Mesenteric fat pad (tissue), 1 donor: ENCODE results near the gene EHD4. TPM values are rescaled to one million over a fixed set of nuclear protein-coding genes. Genes with fewer than 3 reads are reported as not detected.

Source experiments
- DNase-seq: peaks from one replicate; pipeline ENCODE4 v3.0.0-alpha.2; 2020; ENCODE audit warnings: low spot score
- total RNA-seq: library from RNA; stranded (reverse); fragmentation: NEBNext Ultra II Directional; extraction: Animal tissue kit (Norgen Biotek cat#: 25700); gene quantifications from one replicate; pipeline ENCODE4 v1.2.1, GENCODE V29; 2021
- donor health status: DM: yes; HTN: yes; CAD: no.

Gene EHD4
- total RNA-seq, 1 donor from 2014 or later = 35.7 TPM

DNA sequence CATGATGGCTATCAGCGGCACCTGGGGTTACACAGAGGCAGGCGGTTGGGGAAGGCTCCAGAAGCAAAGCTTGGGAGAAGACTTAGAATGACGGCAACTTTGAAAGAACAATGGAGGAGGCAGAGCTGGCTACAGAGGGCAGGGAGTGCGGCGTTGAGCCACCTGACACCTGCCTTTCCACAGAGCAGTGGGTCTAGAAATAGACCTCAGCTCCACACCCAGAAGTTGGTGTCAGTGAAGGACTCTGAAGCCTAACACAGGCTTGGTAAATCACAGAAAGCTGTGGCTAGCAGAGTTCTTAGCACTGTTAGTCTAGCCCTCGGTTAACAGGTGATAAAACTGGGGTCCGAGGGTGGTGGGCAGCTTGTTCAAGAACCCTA lies 23.1 kb upstream of the EHD4 start:
- no peak for DNase-seq

DNA sequence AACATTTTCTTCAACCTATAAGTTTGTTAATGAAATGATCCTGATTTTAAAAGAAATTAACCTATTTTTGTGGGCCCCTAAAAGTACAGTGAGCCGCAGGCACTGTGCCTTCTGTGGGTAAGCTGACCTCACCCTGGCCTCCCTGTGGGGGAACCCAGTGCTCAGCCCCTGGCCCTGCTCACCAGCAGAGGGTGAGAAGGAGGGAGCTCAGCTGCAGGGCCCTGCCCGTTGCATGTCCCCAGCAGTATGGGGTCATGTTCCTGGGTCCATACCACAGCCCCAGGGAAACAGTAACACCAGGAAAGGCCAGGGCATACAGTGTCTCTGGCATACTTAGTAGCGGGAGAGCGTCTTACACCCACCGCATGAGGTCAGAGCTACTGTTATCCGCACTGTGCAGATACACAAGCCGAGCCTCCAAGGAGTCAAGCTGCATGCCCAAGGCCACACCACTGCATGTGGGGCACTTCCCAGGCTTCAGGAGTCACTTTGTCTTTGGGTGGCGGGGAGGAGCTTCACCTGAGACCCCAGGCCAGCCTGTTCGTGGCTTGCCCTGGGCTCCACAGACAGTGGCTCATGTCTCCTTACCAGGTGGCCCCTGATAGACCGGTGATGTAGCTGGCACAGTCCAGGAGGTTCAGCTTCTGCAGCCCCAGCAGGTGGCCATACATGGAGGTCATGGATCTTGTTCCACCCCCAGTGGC lies 22.6 kb upstream of the EHD4 start:
- DNase-seq = no peak

DNA sequence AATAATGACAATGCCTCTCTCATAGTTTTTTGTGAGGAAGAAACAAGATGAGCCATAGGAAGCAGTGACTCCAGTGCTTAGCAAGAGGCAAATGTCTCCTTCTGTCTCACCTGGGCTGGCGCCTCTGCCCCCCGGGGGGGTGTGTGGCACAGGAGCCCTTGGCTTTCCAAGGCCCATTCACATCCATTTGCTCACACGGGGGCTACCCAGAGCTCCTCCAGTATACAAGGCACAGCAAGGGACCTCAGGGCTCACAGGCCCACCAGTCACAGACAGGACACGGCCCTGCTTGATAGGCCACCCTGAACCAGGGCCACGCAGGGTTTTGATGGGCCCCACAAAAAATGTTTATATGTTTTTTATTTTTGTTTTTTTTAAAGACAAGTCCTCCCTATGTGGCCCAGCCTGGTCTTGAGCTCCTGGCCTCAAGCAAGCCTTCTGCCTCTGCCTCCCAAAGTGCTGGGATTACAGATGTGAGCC lies 21.9 kb upstream of the EHD4 start:
- DNase-seq = no peak

DNA sequence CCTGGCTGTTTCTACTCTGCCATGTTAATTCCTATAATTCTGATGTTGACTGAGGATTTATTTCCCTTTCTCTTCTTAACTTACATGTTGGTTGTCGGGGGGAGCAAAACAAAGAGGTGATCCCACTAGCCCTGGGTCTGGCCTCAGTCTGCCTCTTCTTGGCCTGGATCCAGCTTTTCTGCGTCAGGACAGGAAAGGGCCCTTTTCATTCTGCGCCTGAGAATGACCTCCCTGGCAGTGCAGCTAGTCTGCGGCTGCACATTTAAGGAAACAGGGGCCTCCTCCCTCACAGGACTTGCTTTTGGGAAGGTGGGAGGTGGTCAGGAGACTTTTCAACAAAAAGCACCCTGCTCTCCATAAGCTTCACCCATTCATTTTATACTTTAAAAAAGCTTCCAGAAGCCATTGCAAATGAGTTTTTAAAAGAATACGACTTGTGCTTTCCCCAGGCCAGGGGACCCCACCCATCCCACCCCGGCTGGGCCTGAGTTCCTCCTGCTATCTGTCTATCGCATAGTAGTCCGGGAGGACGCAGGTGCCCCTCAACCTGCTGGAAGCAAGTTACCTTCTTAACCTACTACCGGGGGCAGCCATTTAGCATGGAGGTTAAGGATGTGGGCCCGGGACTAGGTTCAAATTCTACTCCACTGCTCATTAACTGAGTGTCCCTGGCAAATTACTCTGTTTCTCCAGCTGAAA lies 21.3 kb upstream of the EHD4 start:
- DNase-seq = no peak

DNA sequence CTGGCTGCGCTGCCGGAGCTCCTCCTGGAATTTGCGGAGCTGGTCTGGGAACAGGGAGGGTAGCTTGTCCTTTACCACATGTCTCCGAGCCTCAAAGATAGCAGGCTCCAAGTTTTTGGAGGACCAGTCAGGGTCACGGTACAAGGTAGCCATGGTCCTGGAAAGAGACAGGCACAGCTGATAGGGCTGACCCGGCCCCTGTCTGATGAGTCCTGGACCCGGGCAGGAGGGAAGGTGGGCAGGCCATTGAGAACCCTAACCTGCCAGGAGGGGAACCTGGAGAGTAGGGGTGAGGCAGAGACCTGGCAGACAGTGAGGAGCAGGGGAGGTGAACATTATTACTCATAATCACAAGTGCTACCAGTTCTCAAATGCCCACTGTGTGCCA lies 20.4 kb upstream of the EHD4 start:
- DNase-seq = no peak

DNA sequence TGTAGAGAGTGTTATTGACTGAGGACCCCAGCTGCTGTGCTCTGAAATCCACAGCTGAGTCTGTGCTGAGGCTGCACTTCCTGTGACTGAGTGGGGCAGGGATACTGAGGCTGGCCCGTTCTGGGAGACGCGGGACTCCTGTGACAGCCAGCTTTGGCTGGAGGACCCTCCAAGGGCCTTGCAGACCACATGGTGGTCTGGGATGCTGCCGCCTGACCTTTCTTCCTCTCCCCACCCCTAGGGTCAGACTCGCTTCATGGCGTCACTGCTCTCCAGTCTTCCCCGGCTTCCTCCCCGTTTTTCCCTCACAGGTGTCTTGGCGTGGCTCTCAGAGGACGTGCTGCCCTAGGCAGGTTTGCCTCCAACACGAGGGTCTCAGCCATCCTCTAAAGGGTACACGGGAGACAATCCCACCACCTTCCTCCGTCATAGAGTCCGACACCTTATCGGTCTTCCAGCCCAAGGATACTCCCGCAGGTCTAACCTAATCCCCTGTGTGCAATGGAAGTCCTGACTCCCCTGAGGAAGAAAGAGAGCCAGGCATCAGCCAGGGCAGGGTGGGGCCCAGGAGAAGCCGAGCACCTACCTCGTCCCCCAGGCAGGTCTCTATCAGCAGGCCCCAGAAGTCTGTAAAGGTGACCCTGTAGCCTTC lies 19.9 kb upstream of the EHD4 start:
- no peak for DNase-seq

DNA sequence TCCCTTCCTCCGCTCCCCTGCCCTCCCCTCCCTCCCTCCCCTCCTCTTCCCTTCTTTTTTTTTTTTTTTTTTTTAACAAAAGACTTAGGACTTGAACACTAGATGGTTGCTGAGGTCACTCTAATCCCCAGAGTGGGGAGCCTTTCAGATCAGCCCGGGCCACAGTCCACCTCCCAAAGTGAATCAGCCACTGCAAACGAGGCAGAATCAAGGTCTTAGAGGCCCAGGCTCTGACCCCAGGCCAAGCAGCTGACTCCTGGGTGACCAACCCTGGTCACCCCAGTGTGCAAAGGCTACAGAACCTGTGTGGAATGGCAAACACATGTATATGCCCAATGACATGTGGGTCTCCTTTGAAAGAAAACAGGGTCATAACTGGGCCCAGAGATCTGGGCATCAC lies 18.3 kb upstream of the EHD4 start:
- DNase-seq = no peak

DNA sequence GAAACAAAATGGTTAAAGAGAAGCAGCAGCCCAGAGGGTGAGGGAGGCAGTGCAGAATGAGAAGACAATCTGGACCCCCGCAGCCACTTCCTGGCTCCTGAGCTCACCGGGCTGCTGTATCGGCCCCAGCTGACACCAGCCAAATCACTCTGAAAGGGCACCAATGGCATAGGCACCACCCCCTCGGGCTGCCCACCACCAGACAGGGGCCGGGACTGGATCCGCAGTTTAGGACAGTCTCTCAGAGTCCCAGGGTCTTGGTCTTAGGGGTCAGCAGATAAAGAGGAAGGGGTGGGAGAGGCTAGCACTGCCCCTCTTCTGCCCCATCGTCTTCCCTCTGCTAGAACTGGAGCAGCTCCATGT lies 17.9 kb upstream of the EHD4 start:
- DNase-seq = no peak

DNA sequence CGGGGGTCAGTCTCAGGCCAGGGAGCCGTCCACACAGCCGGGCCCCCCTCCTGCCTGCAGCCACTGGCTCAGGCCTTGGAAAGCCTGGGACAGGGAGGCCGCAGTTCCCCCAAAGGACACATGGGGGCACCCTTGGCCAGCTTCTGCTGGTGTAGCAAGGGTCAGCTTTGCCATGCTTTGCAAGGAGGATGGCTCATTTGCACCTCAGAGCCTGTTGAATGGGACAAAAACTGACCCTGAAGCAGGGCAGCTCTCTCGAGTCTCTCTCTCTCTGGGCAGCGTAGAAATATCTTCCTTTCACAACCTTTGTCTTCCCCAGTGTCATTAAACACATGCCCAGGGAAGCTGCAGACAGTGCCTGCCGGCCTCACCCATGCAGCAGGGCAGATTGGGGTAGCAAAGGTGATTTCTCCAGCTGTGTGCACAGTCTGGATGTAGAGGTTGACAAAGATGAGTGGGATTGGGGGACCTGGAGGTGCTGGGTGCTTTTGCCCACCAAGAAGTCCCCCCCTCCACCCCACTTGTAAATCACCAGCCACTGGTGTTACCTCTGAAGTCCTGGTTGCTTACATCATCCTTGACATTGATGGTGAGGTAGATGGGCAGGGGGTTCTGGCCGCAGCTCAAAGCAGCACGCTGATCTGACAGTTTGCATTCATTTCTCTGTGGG lies 17.4 kb upstream of the EHD4 start:
- peak; percentile 94 for DNase-seq

DNA sequence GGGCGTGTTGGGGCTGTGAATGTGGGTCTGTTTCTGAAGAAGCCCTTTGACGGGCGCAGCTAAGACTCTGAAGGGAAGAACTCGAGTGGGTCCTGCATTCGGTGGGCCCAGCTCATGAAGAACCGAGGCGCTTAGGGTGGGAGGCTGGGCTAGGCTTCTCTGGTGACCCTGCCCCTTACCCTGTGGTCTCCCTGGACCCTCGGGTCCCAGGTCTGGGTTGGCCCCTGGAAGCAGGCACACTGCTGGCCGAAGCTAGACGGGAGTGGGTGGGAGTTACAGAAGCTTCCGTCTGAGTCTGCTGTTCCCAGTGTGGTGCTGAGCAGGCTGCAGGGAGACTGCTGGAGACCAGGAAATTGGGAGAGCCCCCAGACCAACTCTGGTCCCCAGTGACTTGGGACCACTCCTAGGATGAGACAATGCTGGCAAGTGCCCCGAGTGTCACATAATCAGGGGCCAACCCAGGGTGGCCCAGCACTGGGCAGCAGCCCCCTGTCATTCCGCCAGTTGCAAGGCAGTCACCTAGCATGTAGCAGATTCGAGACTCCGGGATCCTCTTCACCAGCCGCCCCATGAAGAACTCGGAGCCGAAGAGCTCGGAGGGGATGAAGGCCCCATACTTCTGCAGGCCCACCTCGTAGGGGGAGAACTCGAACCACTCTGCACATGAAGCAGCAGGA lies 16.7 kb upstream of the EHD4 start:
- peak; percentile 64 for DNase-seq

DNA sequence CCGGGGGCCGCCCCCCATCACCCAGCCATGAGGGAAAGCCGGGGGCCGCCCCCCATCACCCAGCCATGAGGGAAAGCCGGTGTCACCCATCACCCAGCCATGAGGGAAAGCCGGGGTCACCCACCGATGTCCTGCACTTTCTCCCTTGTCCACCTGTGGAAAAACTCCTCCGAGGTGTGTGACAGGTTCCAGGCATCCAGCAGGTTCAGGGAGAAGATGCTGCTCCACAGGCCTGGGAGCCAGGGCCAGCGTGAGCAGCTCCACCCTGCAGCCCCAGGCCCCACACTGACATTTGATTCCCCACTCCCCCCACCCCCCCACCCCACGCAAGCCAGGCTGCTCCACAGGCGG lies 15.5 kb upstream of the EHD4 start:
- DNase-seq = peak; percentile 74

DNA sequence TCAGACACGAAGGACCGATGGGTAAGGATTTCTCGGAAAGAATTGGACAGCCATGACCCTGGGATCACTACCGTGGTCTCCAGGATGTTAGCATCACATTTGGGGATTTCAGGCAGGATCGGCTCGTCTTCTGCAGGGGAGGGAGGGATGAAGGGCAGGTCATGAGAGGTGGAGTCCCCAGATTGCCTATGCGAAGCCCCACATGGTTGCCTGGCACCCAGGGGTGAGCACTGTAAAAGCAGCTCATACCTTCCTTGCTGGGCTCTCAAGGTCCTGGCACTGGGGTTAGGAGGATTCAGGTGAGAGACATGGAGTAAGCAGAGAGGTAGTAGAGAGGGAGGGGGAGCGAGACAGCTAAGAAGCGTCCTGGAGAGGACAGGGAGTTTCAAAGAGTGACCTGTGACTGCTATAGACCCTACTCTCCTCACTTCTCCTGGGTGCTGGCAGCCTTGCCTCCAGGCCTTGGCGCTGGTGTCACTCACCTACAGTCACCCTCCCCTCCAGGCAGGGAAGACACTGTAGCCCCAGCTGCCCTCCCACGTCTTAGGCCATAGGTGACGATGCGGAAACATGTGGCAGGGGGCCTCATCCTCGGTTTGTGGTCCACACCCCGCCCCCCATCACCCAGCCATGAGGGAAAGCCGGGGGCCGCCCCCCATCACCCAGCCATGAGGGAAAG lies 15.0 kb upstream of the EHD4 start:
- DNase-seq = peak; percentile 87

DNA sequence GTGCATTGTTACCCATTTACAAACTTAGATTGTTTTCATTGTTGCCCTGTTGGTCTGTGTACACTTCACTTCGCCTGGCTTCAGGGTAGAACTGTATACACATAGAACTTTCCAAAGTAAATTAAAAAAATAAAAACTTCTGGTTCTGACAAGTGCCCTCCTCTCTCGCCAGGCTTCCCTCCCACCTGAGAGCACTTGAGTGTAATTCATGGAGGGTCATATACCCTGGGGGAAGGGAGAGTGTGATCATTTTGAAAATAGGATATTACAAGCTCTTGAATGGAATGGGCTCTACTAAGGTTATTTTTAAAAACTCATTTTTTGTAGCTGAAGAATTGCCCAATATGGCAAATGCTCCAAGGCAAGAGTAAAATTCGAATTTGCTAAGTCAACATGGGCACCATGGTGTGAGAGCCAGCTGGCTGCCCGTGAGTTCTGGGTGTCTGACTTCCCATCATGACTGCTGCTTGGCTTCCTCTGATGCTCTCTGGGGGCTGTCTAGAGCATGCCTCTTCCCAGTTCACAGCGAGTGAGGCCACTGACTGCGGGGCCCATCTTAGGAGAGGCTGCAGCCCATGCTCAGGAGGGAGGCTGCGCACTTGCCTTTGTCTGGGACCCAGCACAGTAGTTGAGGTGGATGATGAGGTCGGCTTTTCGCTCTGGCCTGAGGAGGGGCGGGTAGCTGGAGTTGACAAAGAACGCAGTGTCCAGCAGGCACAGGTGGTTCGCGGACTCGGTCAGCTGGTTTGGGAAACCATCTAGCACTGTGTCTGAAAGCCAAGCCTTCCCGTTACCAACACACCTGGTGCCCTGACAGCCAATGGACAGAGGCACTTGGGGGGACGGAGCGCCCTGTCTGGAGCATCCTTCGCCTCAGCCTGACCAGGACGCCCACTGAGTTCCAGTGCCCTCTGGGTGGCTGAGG lies 13.1 kb upstream of the EHD4 start:
- DNase-seq = peak; percentile 73

DNA sequence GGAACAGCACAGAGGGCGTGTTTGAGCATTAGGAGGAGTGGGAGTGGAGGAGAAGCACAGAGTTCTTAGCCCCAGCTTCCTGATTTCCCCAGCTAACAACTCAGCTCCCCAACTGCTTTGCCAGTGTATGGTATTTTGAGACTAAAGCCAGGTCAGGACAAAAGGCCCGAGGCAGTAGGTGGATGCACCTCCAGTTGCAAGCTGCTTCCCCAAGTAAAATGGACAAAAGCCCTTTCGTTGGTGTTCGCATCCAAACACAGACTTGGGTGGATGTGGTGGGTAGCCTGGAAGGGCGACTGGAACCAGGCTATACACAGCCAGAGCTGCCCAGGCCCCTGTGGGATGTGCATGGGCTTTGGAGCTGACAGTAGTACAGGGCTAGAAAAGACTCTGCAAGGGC lies 12.3 kb upstream of the EHD4 start:
- DNase-seq = peak; percentile 69

DNA sequence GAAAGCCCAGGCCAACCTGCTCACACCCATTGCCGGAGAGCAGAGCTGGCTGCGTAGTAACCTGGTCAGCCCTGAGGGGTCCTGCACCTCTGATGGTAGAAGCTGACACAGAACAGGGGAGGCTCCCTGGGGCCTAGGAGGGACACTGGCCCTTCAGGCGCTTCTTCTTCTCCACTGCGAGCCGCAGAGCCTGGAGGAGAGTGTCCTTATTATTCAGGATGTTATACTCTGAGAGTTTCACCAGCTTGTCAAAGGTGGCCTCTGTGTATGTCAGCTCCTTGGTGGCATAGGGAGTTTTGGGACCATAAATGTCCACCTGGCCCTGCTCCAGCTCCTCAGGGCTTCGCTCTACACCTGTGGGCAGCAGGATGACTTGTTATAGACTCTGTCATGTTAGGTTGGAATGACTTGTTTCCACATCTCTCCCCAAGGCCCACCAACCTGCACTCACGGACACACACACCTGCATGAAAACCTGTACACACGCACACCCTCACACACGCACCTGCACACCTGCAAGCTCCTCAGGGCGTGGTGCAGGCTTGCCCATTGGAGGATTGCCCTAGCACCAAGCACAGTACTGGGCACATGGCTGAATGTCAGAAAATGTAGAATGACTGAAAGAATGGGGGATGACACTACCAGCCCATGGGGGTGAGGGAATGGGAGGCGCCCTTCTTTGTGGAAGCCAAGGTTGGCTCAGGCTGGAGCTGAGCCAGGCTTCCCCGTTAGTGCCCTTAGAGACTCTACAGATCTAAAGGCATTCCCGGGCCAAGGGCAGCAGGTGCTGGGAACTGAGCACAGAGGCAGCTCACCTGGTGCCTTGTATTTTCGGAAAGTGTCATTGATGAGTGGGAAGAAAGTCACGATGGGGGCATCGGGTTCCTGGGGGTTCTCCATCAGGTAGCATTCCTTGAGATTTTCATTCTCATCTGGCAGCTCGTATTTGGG lies 11.5 kb upstream of the EHD4 start:
- peak; percentile 64 for DNase-seq

DNA sequence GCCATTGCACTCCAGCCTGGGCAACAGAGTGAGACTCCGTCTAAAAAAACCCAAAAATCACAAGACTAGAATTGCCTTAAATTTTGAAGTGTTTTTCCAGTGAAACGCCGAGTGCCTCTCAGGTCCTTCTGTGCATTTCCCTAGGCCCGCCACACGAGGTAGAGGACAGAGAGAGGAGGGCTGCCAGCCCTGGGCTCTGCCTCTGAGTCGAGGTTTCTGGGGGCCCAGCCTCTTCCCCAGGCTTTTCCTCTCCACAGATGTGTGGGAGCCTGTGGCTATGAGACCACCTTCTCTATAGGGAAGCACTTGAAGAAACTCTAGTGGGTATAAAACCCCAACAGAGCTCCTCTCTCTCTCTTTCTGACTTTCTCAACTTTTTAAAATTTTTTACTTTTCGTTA lies 10.9 kb upstream of the EHD4 start:
- peak; percentile 49 for DNase-seq

DNA sequence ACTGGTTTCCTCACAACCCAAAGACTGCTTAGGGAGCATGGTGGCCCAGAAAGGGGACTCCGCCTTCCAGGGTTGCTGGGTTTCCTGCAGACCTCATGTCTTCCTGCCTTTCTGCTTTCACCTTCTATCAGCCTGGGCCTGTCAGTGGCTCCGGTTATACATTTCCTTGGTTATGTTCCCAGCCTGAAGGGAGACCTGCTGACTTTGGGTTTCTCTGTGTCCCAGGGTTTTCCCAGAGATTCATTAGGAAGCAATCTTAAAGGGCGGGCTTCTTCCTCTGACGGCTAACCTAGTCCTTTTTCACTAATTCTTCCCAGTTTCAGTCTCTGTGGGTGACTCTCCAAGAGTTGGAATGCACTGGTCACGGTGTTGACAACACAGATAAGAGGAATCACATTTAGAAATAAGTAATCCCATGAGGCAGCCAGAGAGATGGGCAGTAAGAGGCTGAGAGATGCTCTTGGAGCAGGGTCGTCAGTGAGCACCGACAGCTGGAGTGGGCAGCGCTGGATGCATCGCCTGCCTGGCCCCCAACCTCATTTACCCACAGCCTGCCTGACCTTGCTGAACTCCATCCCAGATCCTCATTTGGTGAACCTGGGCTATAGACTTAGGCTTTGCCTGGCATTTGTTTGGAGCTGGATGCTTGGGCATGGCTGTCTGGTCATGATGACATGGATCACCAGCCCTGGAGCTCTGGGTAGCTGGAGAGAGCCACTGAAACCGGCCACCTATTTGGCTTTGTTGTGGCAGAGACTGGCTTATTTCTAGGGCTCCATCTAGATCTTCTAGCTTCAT lies 10.0 kb upstream of the EHD4 start:
- DNase-seq = peak; percentile 51
